Left kidney (tissue), 2 donors: ENCODE results near the gene ATG7. TPM values are rescaled to one million over a fixed set of nuclear protein-coding genes. Genes with fewer than 3 reads are reported as not detected.
"Not testable (repeated sequence)": the region's sequence is repeated elsewhere in the genome, so short reads cannot be mapped to it uniquely, and the experiment has no call there.

Experiments used
- DNase-seq: peaks from one replicate; pipeline ENCODE4 v3.0.0-alpha.2; 2013
- polyA plus RNA-seq: library from polyadenylated mRNA; unstranded; fragments of 120-200 nt; gene quantifications from one replicate; pipeline ENCODE4 v1.2.1, GENCODE V29; 2013; ENCODE audit not compliant: insufficient read length

The ATG7 gene
- polyA plus RNA-seq, 1 donor, result 27.8 TPM

DNA sequence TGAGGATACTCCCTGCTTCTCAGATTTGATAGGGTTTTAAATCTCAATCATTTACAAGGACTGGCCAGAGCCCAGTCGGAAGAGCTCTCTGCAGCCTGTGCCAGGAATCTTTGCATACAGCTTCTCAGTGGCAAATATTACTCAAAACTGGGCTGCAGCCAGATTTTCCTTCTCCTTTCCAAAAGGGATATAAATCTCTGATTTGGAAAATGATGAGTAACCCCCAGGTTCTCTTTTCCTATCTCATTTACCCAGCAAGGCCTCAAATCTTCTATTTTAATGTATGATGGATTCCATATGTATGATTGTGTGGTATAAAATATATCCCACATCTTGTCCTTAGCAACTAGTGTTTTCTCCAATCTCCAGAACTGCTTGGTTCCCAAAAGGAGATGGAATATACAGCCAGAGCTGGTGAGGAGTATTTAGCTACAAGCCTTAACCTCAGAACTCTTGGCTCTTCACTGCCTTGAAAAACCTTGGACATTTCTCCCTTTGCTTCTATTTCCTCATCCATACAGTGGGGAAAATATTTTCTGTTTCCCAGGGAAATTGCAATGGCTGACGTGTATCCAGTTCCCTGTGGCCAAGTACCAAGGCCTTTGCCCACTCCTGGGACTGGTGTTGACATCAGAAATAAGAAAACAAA, 114.4 kb downstream of the ATG7 start:
- no peak for DNase-seq

- DNase-seq, result no peak
Observed at GRCh38 chr3:11389386-11390268, 117.4 kb downstream of the ATG7 start.

DNA sequence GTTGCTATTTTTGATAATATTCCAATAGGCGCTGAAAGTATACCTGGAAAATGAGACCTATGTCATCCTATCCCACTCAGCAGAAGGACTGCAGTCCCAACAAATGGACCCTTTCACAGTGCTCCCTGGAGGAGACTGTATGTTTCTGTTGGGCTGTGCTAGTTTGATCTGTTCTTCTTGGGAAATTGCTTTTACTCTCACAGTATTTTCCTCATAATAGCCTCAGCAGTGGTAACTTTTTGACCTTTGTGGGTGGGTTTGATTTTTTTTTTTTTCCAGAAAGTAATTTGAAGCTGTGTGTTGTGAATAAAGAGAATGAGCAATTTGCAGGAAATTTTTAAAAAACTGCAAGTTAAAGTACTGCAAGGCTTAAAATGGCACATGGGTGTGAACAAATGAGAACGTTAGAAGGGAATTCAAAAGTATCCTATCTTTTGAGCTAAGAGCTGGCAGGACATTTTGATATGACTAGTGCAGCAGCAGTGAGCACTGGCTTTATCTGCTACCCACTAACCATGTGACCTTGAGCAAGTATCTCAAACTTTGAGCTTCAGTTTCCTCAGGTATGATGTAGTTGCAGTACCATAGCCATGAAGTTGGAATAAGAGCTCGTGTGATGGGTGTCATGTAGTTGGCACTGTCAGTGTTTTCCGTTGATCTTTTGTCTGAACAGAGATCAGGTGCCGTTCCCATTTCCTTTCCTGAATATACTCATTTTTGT, 118.4 kb downstream of the ATG7 start:
- no peak for DNase-seq

DNA sequence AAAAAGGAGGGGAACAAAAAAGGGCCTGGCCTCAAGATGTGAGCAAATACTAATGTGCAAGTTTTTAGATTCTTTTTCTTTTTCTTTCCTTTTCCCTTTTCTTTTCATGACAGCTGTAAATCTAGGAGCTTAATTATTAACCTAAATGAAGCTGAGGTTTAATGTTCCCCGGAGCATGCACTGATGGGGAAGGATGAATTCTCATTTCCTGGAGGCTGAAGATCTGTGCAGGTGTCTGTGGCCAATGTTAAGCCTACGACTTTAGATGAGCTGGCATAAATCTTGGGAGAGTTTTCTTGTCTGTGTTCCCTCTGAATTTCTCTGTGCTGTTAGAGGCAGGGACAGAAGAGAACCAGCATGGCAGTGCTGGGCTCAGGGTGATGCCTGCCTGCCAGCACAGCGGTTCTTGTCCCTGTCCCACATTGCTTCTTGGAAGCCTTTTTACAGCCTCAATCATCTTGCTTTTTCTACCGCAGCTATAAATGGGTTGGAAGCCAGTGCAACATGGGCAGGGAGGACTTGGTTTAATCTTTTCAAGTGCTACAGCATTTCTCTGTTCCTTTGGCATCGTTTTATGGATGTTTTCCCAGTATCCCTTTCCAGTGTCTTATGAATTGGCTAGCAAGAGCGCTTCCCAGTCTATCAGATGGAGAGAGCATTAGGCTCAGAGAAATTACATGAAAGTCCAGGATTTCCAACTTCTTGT, 119.1 kb downstream of the ATG7 start:
- no peak for DNase-seq

GRCh38 chr3:11392014-11392859, 120.0 kb downstream of the ATG7 start:
- no peak for DNase-seq

DNA sequence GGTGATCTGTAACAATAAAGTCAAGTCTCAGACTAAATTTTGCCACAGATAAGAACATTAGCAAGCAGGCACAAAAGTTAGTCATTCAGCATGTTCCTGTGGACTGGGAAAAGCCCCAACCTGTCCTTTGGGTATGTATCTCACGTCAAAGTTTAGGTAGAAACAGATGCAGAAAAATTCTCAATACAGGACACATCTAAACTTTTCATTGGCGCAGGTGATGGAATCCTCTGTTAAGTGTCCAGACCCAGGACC, 120.6 kb downstream of the ATG7 start:
- DNase-seq, result no peak

- no peak for DNase-seq
Observed at GRCh38 chr3:11393401-11393800, 121.2 kb downstream of the ATG7 start.

GRCh38 chr3:11394392-11394791, 122.2 kb downstream of the ATG7 start:
- DNase-seq, result no peak

GRCh38 chr3:11400213-11400612, 128.0 kb downstream of the ATG7 start:
- DNase-seq, result no peak

DNA sequence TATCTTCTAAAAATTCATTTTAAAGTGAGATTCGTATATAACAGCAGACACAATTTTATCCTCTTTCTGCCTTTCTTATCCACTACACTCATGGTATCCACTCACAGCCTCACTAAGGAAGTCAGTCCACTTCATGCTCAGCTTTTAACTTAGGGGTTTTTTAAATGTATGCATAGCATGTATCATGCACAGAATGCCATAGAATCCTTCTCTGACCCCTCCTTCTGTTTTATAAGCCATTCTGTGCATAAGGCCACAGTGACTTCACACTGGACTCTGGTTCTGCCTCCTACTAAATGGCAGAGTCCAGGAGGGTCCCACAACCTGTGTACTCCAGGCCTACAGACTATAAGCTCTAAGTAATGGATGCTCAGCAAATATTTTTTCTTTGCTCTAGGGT, 129.2 kb downstream of the ATG7 start:
- DNase-seq, result no peak

- no peak for DNase-seq
Observed at GRCh38 chr3:11405323-11405722, 133.1 kb downstream of the ATG7 start.

- no peak for DNase-seq
Observed at GRCh38 chr3:11407644-11408043, 135.4 kb downstream of the ATG7 start.

DNA sequence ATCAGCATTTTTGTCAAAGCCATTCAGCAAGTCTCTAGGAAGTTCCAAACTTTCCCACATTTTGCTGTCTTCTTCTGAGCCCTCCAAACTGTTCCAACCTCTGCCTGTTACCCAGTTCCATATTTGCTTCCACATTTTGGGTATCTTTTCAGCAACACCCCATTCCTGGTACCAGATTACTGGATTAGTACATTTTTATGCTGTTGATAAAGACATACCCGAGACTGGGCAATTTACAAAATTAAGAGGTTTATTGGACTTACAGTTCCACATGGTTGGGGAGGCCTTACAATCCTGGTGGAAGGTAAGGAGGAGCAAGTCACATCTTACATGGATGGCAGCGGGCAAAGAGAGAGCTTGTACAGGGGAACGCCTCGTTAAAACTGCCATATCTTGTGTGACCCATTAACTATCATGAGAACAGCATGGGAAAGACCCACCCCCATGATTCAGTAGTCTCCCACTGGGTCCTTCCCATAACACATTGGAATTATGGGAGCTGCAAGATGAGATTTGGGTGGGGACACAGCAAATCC, 136.2 kb downstream of the ATG7 start:
- DNase-seq, result not testable (repeated sequence)

DNA sequence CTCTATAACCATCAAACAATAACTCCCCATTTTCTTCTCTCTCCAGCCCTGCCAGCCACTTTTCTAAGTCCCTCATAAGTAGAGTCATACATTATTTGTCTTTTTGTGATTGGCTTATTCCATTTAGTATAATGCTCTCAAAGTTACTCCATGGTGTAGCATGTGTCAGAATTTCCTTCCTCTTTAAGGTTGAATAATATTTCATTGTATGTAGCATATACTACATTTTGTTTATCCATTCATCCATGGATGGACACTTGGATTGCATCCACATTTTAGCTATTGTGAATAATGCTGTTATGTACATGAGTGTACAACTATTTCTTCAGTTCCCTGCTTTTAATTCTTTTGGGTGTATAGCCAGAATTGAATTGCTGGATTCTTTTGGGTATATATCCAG, 138.4 kb downstream of the ATG7 start:
- DNase-seq, result no peak

DNA sequence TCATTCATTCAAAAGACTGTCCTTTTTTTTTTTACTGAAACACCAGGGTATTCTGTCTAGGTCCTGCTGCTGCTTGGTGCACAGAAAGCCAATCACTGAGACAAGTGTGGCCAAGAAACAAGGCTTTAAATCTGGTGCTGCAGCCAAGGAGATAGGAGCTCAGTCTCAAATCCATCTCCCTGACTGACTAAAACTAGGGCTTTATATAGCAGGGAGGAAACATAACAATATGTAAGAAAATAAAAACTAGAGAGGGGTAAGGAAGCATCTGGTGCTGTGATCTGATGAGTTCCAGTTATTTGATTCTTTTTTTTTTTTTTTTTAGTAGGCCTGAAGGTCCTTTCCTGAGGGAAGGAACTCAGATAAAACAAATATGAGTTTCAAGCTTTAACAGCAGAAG, 139.8 kb downstream of the ATG7 start:
- no peak for DNase-seq

- DNase-seq, result no peak
Observed at GRCh38 chr3:11413071-11413470, 140.9 kb downstream of the ATG7 start.

- DNase-seq, result no peak
Observed at GRCh38 chr3:11415099-11415498, 142.9 kb downstream of the ATG7 start.

DNA sequence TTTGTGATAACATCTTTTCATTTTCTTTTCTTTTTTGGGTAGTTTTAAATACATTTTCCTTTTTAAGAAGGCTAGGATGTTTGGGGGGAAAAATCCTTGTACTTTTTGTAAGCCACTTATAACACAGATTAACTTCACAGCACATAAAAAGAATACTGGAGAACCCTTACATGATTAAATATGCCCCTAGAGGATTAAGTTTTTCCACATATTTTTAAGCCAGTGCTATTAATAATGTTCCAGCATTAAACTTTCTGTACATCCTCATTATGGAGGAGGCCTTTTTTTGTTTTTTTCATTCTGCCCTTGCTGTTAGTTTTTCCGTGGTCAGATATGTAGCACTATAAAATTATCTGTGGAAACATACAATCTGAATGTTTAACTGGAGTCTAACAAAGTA, 147.9 kb downstream of the ATG7 start:
- DNase-seq, result no peak

DNA sequence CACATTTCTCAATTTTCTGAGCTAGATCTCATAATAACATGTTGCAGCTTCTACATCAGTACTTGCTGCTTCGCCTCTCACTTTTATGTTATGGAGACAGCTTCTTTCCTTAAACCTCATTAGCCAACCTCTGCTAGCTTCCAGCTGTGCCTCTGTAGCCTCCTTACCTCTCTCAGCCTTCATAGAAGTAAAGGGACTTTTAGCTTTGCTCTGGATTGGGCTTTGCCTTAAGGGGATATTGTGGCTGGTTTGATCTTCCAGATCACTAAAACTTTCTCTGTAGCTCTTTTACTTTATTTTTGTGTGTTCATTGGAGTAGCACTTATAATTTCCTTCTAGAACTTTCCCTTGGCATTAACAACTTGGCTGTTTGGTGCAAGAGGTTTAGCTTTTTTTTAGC, 150.1 kb downstream of the ATG7 start:
- DNase-seq, result no peak

GRCh38 chr3:11423868-11424267, 151.7 kb downstream of the ATG7 start:
- no peak for DNase-seq

GRCh38 chr3:11424277-11424676, 152.1 kb downstream of the ATG7 start:
- no peak for DNase-seq
